K562 (cell line): ENCODE measurements around the gene PQBP1. TPM values are rescaled to one million over a fixed set of nuclear protein-coding genes. Genes with fewer than 3 reads are reported as not detected.

Source experiments
- ASH1L ChIP-seq: fragments of 450-650 bp; IDR thresholded peaks from 2 replicates; pipeline ENCODE4 v1.6.1; 2018; ENCODE audit warnings: borderline replicate concordance, mild to moderate bottlenecking, low read depth; ENCODE audit not compliant: partially characterized antibody
- CBX3 ChIP-seq, 2 experiments: IDR thresholded peaks; 1 replicate in 1 of 2; 2 replicates in 1 of 2; pipeline ENCODE4 v1.6.1; 2012; ENCODE audit warnings: inconsistent platforms in 2 of 2, low read length in 2 of 2, borderline replicate concordance in 1 of 2, control low read depth in 1 of 2
- CC2D1A ChIP-seq: fragments of 450-650 bp; IDR thresholded peaks from 2 replicates; pipeline ENCODE4 v1.6.1; 2017; ENCODE audit warnings: mild to moderate bottlenecking
- CEBPG ChIP-seq, 3 experiments: fragments of 200-800 bp in 1 of 3; sonication (Bioruptor generic) in 1 of 3; sonication (generic) in 1 of 3; formaldehyde crosslinking in 1 of 3; IDR thresholded peaks in 2 of 3; conservative IDR thresholded peaks in 1 of 3; 2 replicates each; pipeline versions ENCODE4 v1.6.1 to v1.8.0; 2016 to 2022; ENCODE audit warnings: missing compliant biosample characterization in 2 of 3, missing genetic modification characterization in 2 of 3, mild to moderate bottlenecking in 1 of 3, missing genetic modification reagents in 1 of 3
- ETV5 ChIP-seq: sonication (generic); formaldehyde crosslinking; IDR thresholded peaks from 2 replicates; pipeline ENCODE4 v1.4.0; 2020; ENCODE audit warnings: low read depth, mild to moderate bottlenecking, missing genetic modification reagents
- FOSL1 ChIP-seq: fragments of 200-800 bp; sonication (Bioruptor generic); conservative IDR thresholded peaks from 2 replicates; pipeline ENCODE4 v1.6.1; 2016; ENCODE audit warnings: missing genetic modification characterization, missing compliant biosample characterization
- HDAC1 ChIP-seq, 2 experiments: fragments of 450-650 bp; IDR thresholded peaks; 2 replicates each; pipeline ENCODE4 v1.6.1; 2016 to 2017; ENCODE audit warnings: inconsistent platforms in 1 of 2, mild to moderate bottlenecking in 1 of 2, moderate library complexity in 1 of 2
- MAFF ChIP-seq: IDR thresholded peaks from 2 replicates; pipeline ENCODE4 v1.6.1; 2012; ENCODE audit warnings: low read length, improper control_type of control experiment
- MAX ChIP-seq: sonication (generic); formaldehyde crosslinking; IDR thresholded peaks from 2 replicates; pipeline ENCODE4 v1.9.0; 2022; ENCODE audit warnings: mild to moderate bottlenecking, missing genetic modification reagents
- NCOA6 ChIP-seq: fragments of 450-650 bp; IDR thresholded peaks from 2 replicates; pipeline ENCODE4 v1.6.1; 2017; ENCODE audit warnings: mild to moderate bottlenecking
- PCBP2 ChIP-seq: fragments of 200-400 bp; formaldehyde crosslinking; IDR thresholded peaks from 2 replicates; pipeline ENCODE4 v1.6.1; 2018; ENCODE audit warnings: low read length, low read depth, mild to moderate bottlenecking, moderate library complexity; ENCODE audit not compliant: poor library complexity, severe bottlenecking
- PHF20 ChIP-seq: fragments of 450-650 bp; IDR thresholded peaks from 2 replicates; pipeline ENCODE4 v1.6.1; 2018; ENCODE audit not compliant: partially characterized antibody
- POLR2A ChIP-seq: fragments of 450-650 bp; conservative IDR thresholded peaks from 2 replicates; pipeline ENCODE4 v1.6.1; 2016
- POLR2H ChIP-seq: IDR thresholded peaks from 2 replicates; pipeline ENCODE4 v1.6.1; 2016; ENCODE audit warnings: missing genetic modification characterization, low read depth, mild to moderate bottlenecking, control low read depth, missing compliant biosample characterization, moderate library complexity
- RBM39 ChIP-seq: fragments of 200-400 bp; formaldehyde crosslinking; optimal IDR thresholded peaks from 2 replicates; pipeline ENCODE3; 2018; ENCODE audit warnings: low read depth, low read length
- SNIP1 ChIP-seq: fragments of 450-650 bp; IDR thresholded peaks from 2 replicates; pipeline ENCODE4 v1.7.1; 2017; ENCODE audit warnings: low read depth, mild to moderate bottlenecking
- SRSF7 ChIP-seq: fragments of 200-400 bp; formaldehyde crosslinking; optimal IDR thresholded peaks from 2 replicates; pipeline ENCODE3; 2017; ENCODE audit warnings: mild to moderate bottlenecking, low read depth, low read length
- SRSF9 ChIP-seq: fragments of 200-400 bp; formaldehyde crosslinking; IDR thresholded peaks from 2 replicates; pipeline ENCODE4 v1.6.1; 2017; ENCODE audit warnings: low read depth, low read length, borderline replicate concordance
- TOE1 ChIP-seq, 2 experiments: fragments of 450-650 bp in 1 of 2; sonication (generic) in 1 of 2; formaldehyde crosslinking in 1 of 2; IDR thresholded peaks; 2 replicates each; pipeline versions ENCODE4 v1.7.1 to v1.8.0; 2016 to 2022; ENCODE audit warnings: borderline replicate concordance in 2 of 2, mild to moderate bottlenecking in 2 of 2, antibody characterized with exemption in 1 of 2, inconsistent platforms in 1 of 2, low read depth in 1 of 2, missing genetic modification reagents in 1 of 2, moderate library complexity in 1 of 2
- TSC22D4 ChIP-seq: fragments of 450-650 bp; IDR thresholded peaks from 2 replicates; pipeline ENCODE4 v1.6.1; 2016; ENCODE audit warnings: missing genetic modification characterization, missing biosample characterization, control low read depth
- ZNF239 ChIP-seq: fragments of 250-450 bp; sonication (Bioruptor Pico); IDR thresholded peaks from 2 replicates; pipeline ENCODE4 v1.4.0; 2020; ENCODE audit warnings: mild to moderate bottlenecking
- ZNF3 ChIP-seq: fragments of 250-450 bp; sonication (Bioruptor Pico); IDR thresholded peaks from 2 replicates; pipeline ENCODE4 v1.5.0; 2021; ENCODE audit warnings: mild to moderate bottlenecking, moderate library complexity
- ZNF764 ChIP-seq: fragments of 250-450 bp; sonication (Bioruptor Pico); IDR thresholded peaks from 2 replicates; pipeline ENCODE4 v1.4.0; 2020; ENCODE audit warnings: low read depth, mild to moderate bottlenecking, moderate library complexity
- polyA plus RNA-seq, 8 experiments: library from polyadenylated mRNA; depleted of rRNA in 4 of 8; stranded (reverse) in 5 of 8; unstranded in 3 of 8; fragments of >200 nt; fragmentation: Nextera tagmentation in 2 of 8; fragmentation: Illumina TruSeq in 1 of 8; extraction: Ambion mirVana in 2 of 8; extraction: Trizol in 1 of 8; gene quantifications; 2 replicates each; pipeline versions ENCODE4 v1.2.1 to v1.2.3, GENCODE V29; 2011 to 2014; ENCODE audit warnings: inconsistent platforms in 1 of 8, missing spikeins in 1 of 8
- total RNA-seq, 7 experiments: library from RNA; depleted of rRNA in 6 of 7; stranded (reverse); fragments of >200 nt in 6 of 7; fragmentation: Illumina TruSeq in 2 of 7; extraction: Trizol in 2 of 7; gene quantifications; 2 replicates each; pipeline versions ENCODE4 v1.2.1 to v1.2.3, GENCODE V29; 2011 to 2021; ENCODE audit warnings: low replicate concordance in 1 of 7
- TF ChIP-seq, protein P1 (sequence below): fragments of 250-450 bp; sonication (Bioruptor Pico); IDR thresholded peaks from 2 replicates; pipeline ENCODE4 v1.5.0; 2020; ENCODE audit warnings: mild to moderate bottlenecking, borderline replicate concordance
- TF ChIP-seq, protein P2 (sequence below): sonication (generic); formaldehyde crosslinking; IDR thresholded peaks from 2 replicates; pipeline ENCODE4 v1.8.0; 2022; ENCODE audit warnings: mild to moderate bottlenecking, missing genetic modification reagents

The PQBP1 gene
- total and polyA plus RNA-seq, 9 of the 15 experiments (the other 6 are each of a cell fraction or from before 2014, with no cell fraction given): 41.3 to 262 (median 112) TPM

DNA sequence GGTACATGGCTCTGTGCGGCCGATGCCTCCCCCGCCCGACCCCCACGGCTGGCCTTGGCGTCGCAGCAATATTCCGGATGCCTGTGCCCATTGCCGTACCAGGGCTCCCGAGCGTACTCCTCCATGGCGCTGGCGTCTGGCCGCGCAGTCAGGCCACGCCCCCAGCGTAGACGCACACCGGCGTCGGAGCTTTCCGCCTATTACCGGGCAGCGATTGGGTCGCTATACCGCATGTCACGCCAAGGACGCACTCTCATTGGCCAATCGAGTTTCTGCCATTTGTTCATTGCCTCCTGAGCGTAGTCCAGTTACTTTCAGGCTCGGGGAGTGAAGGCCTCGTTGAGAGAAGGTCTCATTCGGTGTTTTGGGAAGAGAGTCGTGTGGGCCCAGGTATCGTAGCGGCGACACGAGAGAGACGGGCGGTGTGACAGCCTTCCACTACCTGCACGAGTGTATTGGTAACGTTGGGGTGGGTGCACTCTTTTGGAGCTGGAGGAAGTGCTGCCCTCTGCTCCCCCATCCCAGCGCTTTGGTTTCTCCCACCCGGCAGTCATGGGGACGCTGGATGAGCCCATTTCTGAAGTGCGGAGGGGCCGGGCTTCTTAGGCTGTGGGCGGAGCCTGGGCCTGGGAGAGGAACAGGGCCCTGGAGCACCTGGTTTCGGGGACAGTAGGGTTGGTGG is at the start of gene PQBP1, which contains the start of gene TIMM17B (continued):
- peak; percentile 55; the same call in 1 of the 2 replicates for TF ChIP-seq CEBPG (CRISPR knock-in tag; IDR thresholded peaks at IDR 0.05)
- TF ChIP-seq CEBPG (tag; conservative IDR thresholded peaks at IDR 0.05 in 1 of 2, IDR thresholded peaks at IDR 0.05 in 1 of 2): peak in 1 of 2 experiments; percentile 57; a peak in 1 of 4 replicates
- TF ChIP-seq, protein P1, sequence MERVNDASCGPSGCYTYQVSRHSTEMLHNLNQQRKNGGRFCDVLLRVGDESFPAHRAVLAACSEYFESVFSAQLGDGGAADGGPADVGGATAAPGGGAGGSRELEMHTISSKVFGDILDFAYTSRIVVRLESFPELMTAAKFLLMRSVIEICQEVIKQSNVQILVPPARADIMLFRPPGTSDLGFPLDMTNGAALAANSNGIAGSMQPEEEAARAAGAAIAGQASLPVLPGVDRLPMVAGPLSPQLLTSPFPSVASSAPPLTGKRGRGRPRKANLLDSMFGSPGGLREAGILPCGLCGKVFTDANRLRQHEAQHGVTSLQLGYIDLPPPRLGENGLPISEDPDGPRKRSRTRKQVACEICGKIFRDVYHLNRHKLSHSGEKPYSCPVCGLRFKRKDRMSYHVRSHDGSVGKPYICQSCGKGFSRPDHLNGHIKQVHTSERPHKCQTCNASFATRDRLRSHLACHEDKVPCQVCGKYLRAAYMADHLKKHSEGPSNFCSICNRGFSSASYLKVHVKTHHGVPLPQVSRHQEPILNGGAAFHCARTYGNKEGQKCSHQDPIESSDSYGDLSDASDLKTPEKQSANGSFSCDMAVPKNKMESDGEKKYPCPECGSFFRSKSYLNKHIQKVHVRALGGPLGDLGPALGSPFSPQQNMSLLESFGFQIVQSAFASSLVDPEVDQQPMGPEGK (CRISPR knock-in tag): no peak
- no peak for TF ChIP-seq SNIP1
- TF ChIP-seq MAX (CRISPR knock-in tag): peak; percentile 68
- peak; percentile 17; the same call in 1 of the 2 replicates for TF ChIP-seq MAFF
- no peak for TF ChIP-seq PCBP2
- no peak for TF ChIP-seq SRSF7
- TF ChIP-seq FOSL1 (tag): no peak
- no peak for TF ChIP-seq NCOA6
- no peak for TF ChIP-seq SRSF9
- no peak for TF ChIP-seq PHF20
- TF ChIP-seq TSC22D4 (tag): no peak
- no peak for TF ChIP-seq CBX3 (IDR thresholded peaks at IDR 0.05; ENCODE audit: borderline replicate concordance in 1 of 2, low read length in 2 of 2)
- no peak for TF ChIP-seq ZNF3 (CRISPR knock-in tag)
- no peak for TF ChIP-seq CC2D1A
- peak; percentile 83 for TF ChIP-seq ASH1L
- no peak for TF ChIP-seq ZNF239
- TF ChIP-seq ZNF764 (CRISPR knock-in tag): no peak
- TF ChIP-seq ETV5 (CRISPR knock-in tag): no peak
- TF ChIP-seq, protein P2, sequence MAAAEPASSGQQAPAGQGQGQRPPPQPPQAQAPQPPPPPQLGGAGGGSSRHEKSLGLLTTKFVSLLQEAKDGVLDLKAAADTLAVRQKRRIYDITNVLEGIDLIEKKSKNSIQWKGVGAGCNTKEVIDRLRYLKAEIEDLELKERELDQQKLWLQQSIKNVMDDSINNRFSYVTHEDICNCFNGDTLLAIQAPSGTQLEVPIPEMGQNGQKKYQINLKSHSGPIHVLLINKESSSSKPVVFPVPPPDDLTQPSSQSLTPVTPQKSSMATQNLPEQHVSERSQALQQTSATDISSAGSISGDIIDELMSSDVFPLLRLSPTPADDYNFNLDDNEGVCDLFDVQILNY (CRISPR knock-in tag): no peak
- TF ChIP-seq TOE1 (IDR thresholded peaks at IDR 0.05; ENCODE audit: borderline replicate concordance): peak; percentile 82; the same call in 1 of the 2 replicates
- TF ChIP-seq TOE1 (CRISPR knock-in tag; IDR thresholded peaks at IDR 0.05; ENCODE audit: borderline replicate concordance, low read depth): no peak
- no peak for TF ChIP-seq RBM39
- TF ChIP-seq HDAC1 (IDR thresholded peaks at IDR 0.05): peak in 1 of 2 experiments; percentile 30; a peak in 2 of 4 replicates
- TF ChIP-seq POLR2A: peak; percentile 97
- TF ChIP-seq POLR2H: peak; percentile 91
